K562 (cell line): ENCODE data around the gene ZNHIT2. TPM values are rescaled to one million over a fixed set of nuclear protein-coding genes. Genes with fewer than 3 reads are reported as not detected.

Source experiments
- E2F3 ChIP-seq: fragments of 250-450 bp; sonication (Bioruptor Pico); IDR thresholded peaks from 2 replicates; pipeline ENCODE4 v1.4.0; 2020; ENCODE audit warnings: mild to moderate bottlenecking
- E2F4 ChIP-seq: sonication (generic); formaldehyde crosslinking; IDR thresholded peaks from 2 replicates; pipeline ENCODE4 v1.8.0; 2022; ENCODE audit warnings: mild to moderate bottlenecking, low read depth, missing genetic modification reagents
- HDGF ChIP-seq: fragments of 450-650 bp; IDR thresholded peaks from 2 replicates; pipeline ENCODE4 v1.6.1; 2016
- HLTF ChIP-seq: fragments of 450-650 bp; IDR thresholded peaks from 2 replicates; pipeline ENCODE4 v1.6.1; 2016
- ILK ChIP-seq: fragments of 450-650 bp; IDR thresholded peaks from 2 replicates; pipeline ENCODE4 v1.6.1; 2016; ENCODE audit warnings: missing genetic modification characterization, low read depth, mild to moderate bottlenecking, missing compliant biosample characterization, moderate library complexity, borderline replicate concordance
- KLF16 ChIP-seq: IDR thresholded peaks from 2 replicates; pipeline ENCODE4 v1.6.1; 2016; ENCODE audit warnings: antibody characterized with exemption
- LARP7 ChIP-seq: fragments of 450-650 bp; IDR thresholded peaks from 2 replicates; pipeline ENCODE4 v1.6.1; 2016
- MECOM ChIP-seq: fragments of 250-450 bp; sonication (Bioruptor Pico); IDR thresholded peaks from 2 replicates; pipeline ENCODE4 v1.8.0; 2022; ENCODE audit warnings: inconsistent platforms
- NFATC3 ChIP-seq: fragments of 450-650 bp; IDR thresholded peaks from 2 replicates; pipeline ENCODE4 v1.6.1; 2017; ENCODE audit warnings: mild to moderate bottlenecking
- NRF1 ChIP-seq, 2 experiments: fragments of 450-650 bp; IDR thresholded peaks in 1 of 2; conservative IDR thresholded peaks in 1 of 2; 2 replicates each; pipeline ENCODE4 v1.6.1; 2014; ENCODE audit warnings: mild to moderate bottlenecking in 2 of 2
- PHB ChIP-seq: fragments of 250-450 bp; sonication (Bioruptor Pico); IDR thresholded peaks from 2 replicates; pipeline ENCODE4 v1.5.0; 2021
- PHTF2 ChIP-seq: fragments of 250-450 bp; sonication (Bioruptor Pico); IDR thresholded peaks from 2 replicates; pipeline ENCODE4 v1.5.0; 2021; ENCODE audit warnings: mild to moderate bottlenecking
- POU5F1 ChIP-seq: fragments of 150-350 bp; IDR thresholded peaks from 2 replicates; pipeline ENCODE4 v1.6.1; 2014; ENCODE audit warnings: borderline replicate concordance, low read length, low read depth, mild to moderate bottlenecking; ENCODE audit not compliant: partially characterized antibody
- SMAD3 ChIP-seq: fragments of 450-650 bp; formaldehyde crosslinking; conservative IDR thresholded peaks from 2 replicates; pipeline ENCODE4 v1.4.0; 2020; ENCODE audit warnings: mild to moderate bottlenecking
- TAL1 ChIP-seq: fragments of 450-650 bp; IDR thresholded peaks from 2 replicates; pipeline ENCODE4 v1.6.1; 2016; ENCODE audit warnings: mild to moderate bottlenecking
- TARDBP ChIP-seq: fragments of 450-650 bp; IDR thresholded peaks from 2 replicates; pipeline ENCODE4 v1.6.1; 2016
- TCF7 ChIP-seq: sonication (generic); IDR thresholded peaks from 2 replicates; pipeline ENCODE4 v1.6.1; 2016; ENCODE audit warnings: antibody characterized with exemption, borderline replicate concordance
- ZBTB17 ChIP-seq: fragments of 450-650 bp; formaldehyde crosslinking; IDR thresholded peaks from 2 replicates; pipeline ENCODE4 v1.4.0; 2020; ENCODE audit warnings: mild to moderate bottlenecking
- ZFP1 ChIP-seq: fragments of 450-650 bp; formaldehyde crosslinking; IDR thresholded peaks from 2 replicates; pipeline ENCODE4 v1.4.0; 2020; ENCODE audit warnings: mild to moderate bottlenecking, mixed read lengths
- ZNF398 ChIP-seq: fragments of 250-450 bp; sonication (Bioruptor Pico); IDR thresholded peaks from 2 replicates; pipeline ENCODE4 v1.8.0; 2021; ENCODE audit warnings: moderate library complexity, mild to moderate bottlenecking, inconsistent platforms
- ZNF436 ChIP-seq: fragments of 250-450, 450-650 bp; sonication (Bioruptor Pico); formaldehyde crosslinking; IDR thresholded peaks from 2 replicates; pipeline ENCODE4 v1.7.0; 2020; ENCODE audit warnings: mild to moderate bottlenecking
- ZNF785 ChIP-seq: fragments of 250-450 bp; sonication (Bioruptor Pico); IDR thresholded peaks from 2 replicates; pipeline ENCODE4 v1.4.0; 2020; ENCODE audit warnings: mild to moderate bottlenecking
- ZZZ3 ChIP-seq: fragments of 450-650 bp; IDR thresholded peaks from 2 replicates; pipeline ENCODE4 v1.6.1; 2016; ENCODE audit warnings: antibody characterized with exemption, mild to moderate bottlenecking, moderate library complexity
- polyA plus RNA-seq, 8 experiments: library from polyadenylated mRNA; depleted of rRNA in 4 of 8; stranded (reverse) in 5 of 8; unstranded in 3 of 8; fragments of >200 nt; fragmentation: Nextera tagmentation in 2 of 8; fragmentation: Illumina TruSeq in 1 of 8; extraction: Ambion mirVana in 2 of 8; extraction: Trizol in 1 of 8; gene quantifications; 2 replicates each; pipeline versions ENCODE4 v1.2.1 to v1.2.3, GENCODE V29; 2011 to 2014; ENCODE audit warnings: inconsistent platforms in 1 of 8, missing spikeins in 1 of 8
- total RNA-seq, 7 experiments: library from RNA; depleted of rRNA in 6 of 7; stranded (reverse); fragments of >200 nt in 6 of 7; fragmentation: Illumina TruSeq in 2 of 7; extraction: Trizol in 2 of 7; gene quantifications; 2 replicates each; pipeline versions ENCODE4 v1.2.1 to v1.2.3, GENCODE V29; 2011 to 2021; ENCODE audit warnings: low replicate concordance in 1 of 7
- TF ChIP-seq, protein P1 (sequence below): fragments of 450-650 bp; formaldehyde crosslinking; IDR thresholded peaks from 2 replicates; pipeline ENCODE4 v1.4.0; 2022; ENCODE audit warnings: mild to moderate bottlenecking, moderate library complexity
- TF ChIP-seq, protein P2 (sequence below), 2 experiments: fragments of 450-650 bp in 1 of 2; sonication (generic) in 1 of 2; formaldehyde crosslinking; conservative IDR thresholded peaks; 2 replicates each; pipeline versions ENCODE4 v1.4.0 to v1.8.1; 2020 to 2022; ENCODE audit warnings: mild to moderate bottlenecking in 1 of 2, missing genetic modification reagents in 1 of 2
- TF ChIP-seq, protein P3 (sequence below): fragments of 450-650 bp; IDR thresholded peaks from 2 replicates; pipeline ENCODE4 v1.6.1; 2016

The ZNHIT2 gene
- total and polyA plus RNA-seq, 9 of the 15 experiments (the other 6 are each of a cell fraction or from before 2014, with no cell fraction given): 0.08 to 39.0 (median 2.5) TPM

GRCh38 chr11:65121865-65122696 is 4.6 kb upstream of the ZNHIT2 start, which contains the start of the genes FAU and MRPL49 (continued):
- TF ChIP-seq, protein P1, sequence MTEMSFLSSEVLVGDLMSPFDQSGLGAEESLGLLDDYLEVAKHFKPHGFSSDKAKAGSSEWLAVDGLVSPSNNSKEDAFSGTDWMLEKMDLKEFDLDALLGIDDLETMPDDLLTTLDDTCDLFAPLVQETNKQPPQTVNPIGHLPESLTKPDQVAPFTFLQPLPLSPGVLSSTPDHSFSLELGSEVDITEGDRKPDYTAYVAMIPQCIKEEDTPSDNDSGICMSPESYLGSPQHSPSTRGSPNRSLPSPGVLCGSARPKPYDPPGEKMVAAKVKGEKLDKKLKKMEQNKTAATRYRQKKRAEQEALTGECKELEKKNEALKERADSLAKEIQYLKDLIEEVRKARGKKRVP (CRISPR knock-in tag): no peak
- TF ChIP-seq NRF1 (conservative IDR thresholded peaks at IDR 0.05 in 1 of 2, IDR thresholded peaks at IDR 0.05 in 1 of 2) (peak; percentile 97 to 98), NFATC3 (no peak), MECOM (CRISPR knock-in tag) (no peak), E2F3 (no peak), PHTF2 (CRISPR knock-in tag) (no peak), SMAD3 (CRISPR knock-in tag) (no peak), ZFP1 (CRISPR knock-in tag) (no peak), TCF7 (no peak), ILK (tag) (no peak), POU5F1 (no peak), ZZZ3 (no peak), KLF16 (no peak), TAL1 (no peak), ZNF436 (no peak), LARP7 (peak; percentile 83), TARDBP (no peak; the same call in 1 of the 2 replicates), PHB (CRISPR knock-in tag) (no peak), ZNF398 (CRISPR knock-in tag) (no peak), HDGF (no peak), HLTF (0 out of 2 replicates have a peak, but pooled peaks have one; percentile 36), ZBTB17 (0 out of 2 replicates have a peak, but pooled peaks have one; percentile 6), ZNF785 (CRISPR knock-in tag) (no peak), E2F4 (CRISPR knock-in tag) (peak; percentile 81)
- TF ChIP-seq, protein P2, sequence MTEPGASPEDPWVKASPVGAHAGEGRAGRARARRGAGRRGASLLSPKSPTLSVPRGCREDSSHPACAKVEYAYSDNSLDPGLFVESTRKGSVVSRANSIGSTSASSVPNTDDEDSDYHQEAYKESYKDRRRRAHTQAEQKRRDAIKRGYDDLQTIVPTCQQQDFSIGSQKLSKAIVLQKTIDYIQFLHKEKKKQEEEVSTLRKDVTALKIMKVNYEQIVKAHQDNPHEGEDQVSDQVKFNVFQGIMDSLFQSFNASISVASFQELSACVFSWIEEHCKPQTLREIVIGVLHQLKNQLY (CRISPR knock-in tag; conservative IDR thresholded peaks at IDR 0.05): no peak
- TF ChIP-seq, protein P3, sequence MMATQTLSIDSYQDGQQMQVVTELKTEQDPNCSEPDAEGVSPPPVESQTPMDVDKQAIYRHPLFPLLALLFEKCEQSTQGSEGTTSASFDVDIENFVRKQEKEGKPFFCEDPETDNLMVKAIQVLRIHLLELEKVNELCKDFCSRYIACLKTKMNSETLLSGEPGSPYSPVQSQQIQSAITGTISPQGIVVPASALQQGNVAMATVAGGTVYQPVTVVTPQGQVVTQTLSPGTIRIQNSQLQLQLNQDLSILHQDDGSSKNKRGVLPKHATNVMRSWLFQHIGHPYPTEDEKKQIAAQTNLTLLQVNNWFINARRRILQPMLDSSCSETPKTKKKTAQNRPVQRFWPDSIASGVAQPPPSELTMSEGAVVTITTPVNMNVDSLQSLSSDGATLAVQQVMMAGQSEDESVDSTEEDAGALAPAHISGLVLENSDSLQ: peak; percentile 78
